GM10266 (cell line): Measurements from ENCODE around the gene TTC32.

ENCODE experiments used
- DNase-seq: peaks from one replicate; pipeline ENCODE4 v3.0.0; 2012; ENCODE audit errors: extremely low spot score
- CTCF ChIP-seq: IDR thresholded peaks from 2 replicates; pipeline ENCODE4 v1.5.1; 2012; ENCODE audit warnings: mild to moderate bottlenecking, low read depth; ENCODE audit not compliant: control insufficient read depth, insufficient read depth; ENCODE audit errors: missing control alignments

Gene TTC32

GRCh38 chr2:19854596-19855541, 46.9 kb downstream of the TTC32 start:
- no peak for TF ChIP-seq CTCF
- DNase-seq: no peak

GRCh38 chr2:19851116-19851695, 50.6 kb downstream of the TTC32 start:
- no peak for DNase-seq
- TF ChIP-seq CTCF: no peak

GRCh38 chr2:19850056-19851050, 51.4 kb downstream of the TTC32 start:
- TF ChIP-seq CTCF: no peak
- DNase-seq: no peak

- no peak for TF ChIP-seq CTCF
- no peak for DNase-seq
Measured at GRCh38 chr2:19848952-19849351, 52.8 kb downstream of the TTC32 start.

GRCh38 chr2:19848029-19848750, 53.6 kb downstream of the TTC32 start:
- DNase-seq: no peak
- no peak for TF ChIP-seq CTCF

- TF ChIP-seq CTCF: no peak
- no peak for DNase-seq
Measured at GRCh38 chr2:19847486-19847885, 54.3 kb downstream of the TTC32 start.
